Measurements from ENCODE around the gene LRRTM2. TPM values are rescaled to one million over a fixed set of nuclear protein-coding genes. Genes with fewer than 3 reads are reported as not detected.

Gene LRRTM2
- total and polyA plus RNA-seq, 10 of the 15 experiments (the other 5 are each of a cell fraction or from before 2014, with no cell fraction given), result 0.04 to 0.14 (median 0.06) TPM; not detected in 2

DNA sequence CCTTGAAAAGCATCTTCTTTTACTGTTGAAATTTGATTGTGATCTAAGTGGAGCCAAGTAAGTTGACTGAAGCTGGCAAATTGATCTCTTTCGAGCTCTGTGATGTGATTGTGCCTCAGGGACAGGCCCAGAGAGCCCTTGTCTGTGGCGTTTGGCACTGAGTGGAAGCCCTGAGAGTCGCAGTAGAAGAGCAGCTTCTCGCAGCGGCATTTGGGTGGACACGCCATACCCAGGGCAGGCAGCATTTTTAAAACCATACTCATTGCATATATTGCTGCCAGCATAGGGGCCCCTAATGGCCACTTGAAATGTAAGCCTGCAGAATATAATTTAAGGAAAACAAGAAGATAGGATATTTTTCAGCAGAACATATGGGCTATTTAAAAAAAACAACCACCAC is 894 bp downstream of the LRRTM2 start:
- SMC1A ChIA-PET (ENCODE audit: uncharacterized antibody, unreplicated experiment), result no interaction called here
- no peaks in the 10 kb centered on the region for H3K4me1 ChIP-seq (ENCODE audit: control insufficient read depth, insufficient read depth, low read length)
- no peaks in the 10 kb centered on the region for H3K27me3 ChIP-seq (replicated peaks in 1 of 2; ENCODE audit: control insufficient read depth in 2 of 2, insufficient read depth in 2 of 2, low read length in 1 of 2)
- no peak overlapping the region for H2AFZ ChIP-seq (ENCODE audit: control insufficient read depth, low read depth, low read length)
- no peak overlapping the region for H3K4me2 ChIP-seq (ENCODE audit: control insufficient read depth, insufficient read depth)
- RAD21 ChIA-PET (ENCODE audit: unreplicated experiment), result no interaction called here
- H4K20me1 ChIP-seq (ENCODE audit: control insufficient read depth, insufficient read depth), result no peaks in the 10 kb centered on the region
- H3K9ac ChIP-seq (ENCODE audit: control insufficient read depth, insufficient read depth, low read length), result no peak overlapping the region
- H3K36me3 ChIP-seq (ENCODE audit: control insufficient read depth in 2 of 2, insufficient read depth in 2 of 2, low read length in 1 of 2), result no peaks in the 10 kb centered on the region
- BruUV-seq (replicated peaks), result no TSS peak
- H3K79me2 ChIP-seq (ENCODE audit: control insufficient read depth, insufficient read depth, low read length), result no peaks in the 10 kb centered on the region; the same call in 1 of the 2 replicates
- POLR2A ChIA-PET, result no interaction called here
- no peak overlapping the region for H3K27ac ChIP-seq (ENCODE audit: control insufficient read depth, insufficient read depth)
- FAIRE-seq (no peak), ATAC-seq (no peak), DNase-seq (ENCODE audit: low read depth, low spot score) (no peak)
- in situ Hi-C loops (cut with MboI), result no loop called here
- H3K9me3 ChIP-seq (replicated peaks; ENCODE audit: control insufficient read depth, insufficient read depth, low read length), result no peaks in the 10 kb centered on the region
- CTCF ChIA-PET, result interaction anchor here (0.6 kb wide), 1 partner anchor 49 kb away, joined by 3 read pairs; no protein-coding TSS in a partner anchor
- no peak overlapping the region for H3K4me3 ChIP-seq
- TF ChIP-seq RCOR1 (conservative IDR thresholded peaks at IDR 0.05; ENCODE audit: low read depth, low read length) (no peak), KDM1A (IDR thresholded peaks at IDR 0.05; ENCODE audit: borderline replicate concordance) (no peak), MEF2A (IDR thresholded peaks at IDR 0.05; ENCODE audit: insufficient read depth, low read depth, low read length) (no peak), CHD2 (IDR thresholded peaks at IDR 0.05; ENCODE audit: borderline replicate concordance, low read depth, low read length) (no peak), BHLHE40 (IDR thresholded peaks at IDR 0.05; ENCODE audit: borderline replicate concordance in 1 of 2, low read depth in 2 of 2, low read length in 1 of 2) (no peak), NBN (IDR thresholded peaks at IDR 0.05) (no peak), POLR2AphosphoS2 (IDR thresholded peaks at IDR 0.05; ENCODE audit: low read depth, low read length) (no peak)
- TF ChIP-seq, protein P1, sequence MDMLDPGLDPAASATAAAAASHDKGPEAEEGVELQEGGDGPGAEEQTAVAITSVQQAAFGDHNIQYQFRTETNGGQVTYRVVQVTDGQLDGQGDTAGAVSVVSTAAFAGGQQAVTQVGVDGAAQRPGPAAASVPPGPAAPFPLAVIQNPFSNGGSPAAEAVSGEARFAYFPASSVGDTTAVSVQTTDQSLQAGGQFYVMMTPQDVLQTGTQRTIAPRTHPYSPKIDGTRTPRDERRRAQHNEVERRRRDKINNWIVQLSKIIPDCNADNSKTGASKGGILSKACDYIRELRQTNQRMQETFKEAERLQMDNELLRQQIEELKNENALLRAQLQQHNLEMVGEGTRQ (IDR thresholded peaks at IDR 0.05; ENCODE audit: borderline replicate concordance, low read depth, low read length), result no peak
- TF ChIP-seq, protein P2, sequence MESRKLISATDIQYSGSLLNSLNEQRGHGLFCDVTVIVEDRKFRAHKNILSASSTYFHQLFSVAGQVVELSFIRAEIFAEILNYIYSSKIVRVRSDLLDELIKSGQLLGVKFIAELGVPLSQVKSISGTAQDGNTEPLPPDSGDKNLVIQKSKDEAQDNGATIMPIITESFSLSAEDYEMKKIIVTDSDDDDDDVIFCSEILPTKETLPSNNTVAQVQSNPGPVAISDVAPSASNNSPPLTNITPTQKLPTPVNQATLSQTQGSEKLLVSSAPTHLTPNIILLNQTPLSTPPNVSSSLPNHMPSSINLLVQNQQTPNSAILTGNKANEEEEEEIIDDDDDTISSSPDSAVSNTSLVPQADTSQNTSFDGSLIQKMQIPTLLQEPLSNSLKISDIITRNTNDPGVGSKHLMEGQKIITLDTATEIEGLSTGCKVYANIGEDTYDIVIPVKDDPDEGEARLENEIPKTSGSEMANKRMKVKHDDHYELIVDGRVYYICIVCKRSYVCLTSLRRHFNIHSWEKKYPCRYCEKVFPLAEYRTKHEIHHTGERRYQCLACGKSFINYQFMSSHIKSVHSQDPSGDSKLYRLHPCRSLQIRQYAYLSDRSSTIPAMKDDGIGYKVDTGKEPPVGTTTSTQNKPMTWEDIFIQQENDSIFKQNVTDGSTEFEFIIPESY (IDR thresholded peaks at IDR 0.05), result no peak
- WGBS (ENCODE audit: insufficient coverage, insufficient replicate concordance, low lambda C conversion rate, missing lambda C conversion rate), result 97% methylated on average over 6 of the region's 6 CpGs
- intact Hi-C loops (cut with micrococcal nuclease; ENCODE audit: unreplicated experiment), result no loop called here

All from GM12878 (cell line).